GM19099 (cell line): ENCODE results near the gene BSPRY.

Experiments
- POLR2A ChIP-seq: IDR thresholded peaks from 3 replicates; pipeline ENCODE4 v1.6.1; 2011; ENCODE audit warnings: low read depth; ENCODE audit not compliant: insufficient read length; ENCODE audit errors: extremely low read depth

BSPRY gene

GRCh38 chr9:113349445-113350094 is at the start of gene BSPRY:
Gene BSPRY (plus strand): TSS chr9:113349541. CDS start chr9:113349580, 39 bp downstream.
- TF ChIP-seq POLR2A: no peak

- no peak for TF ChIP-seq POLR2A
Measured at GRCh38 chr9:113299800-113300292, 49.5 kb upstream of the BSPRY start.

- no peak for TF ChIP-seq POLR2A
Measured at GRCh38 chr9:113301548-113301947, 47.8 kb upstream of the BSPRY start.

- no peak for TF ChIP-seq POLR2A
Measured at GRCh38 chr9:113302792-113303418, 46.4 kb upstream of the BSPRY start, which contains the start of gene RNF183. Gene RNF183 (minus strand): TSS chr9:113303376. CDS start chr9:113298184, 5,192 bp downstream.

GRCh38 chr9:113306566-113306965 is 42.8 kb upstream of the BSPRY start:
- no peak for TF ChIP-seq POLR2A

GRCh38 chr9:113307396-113307975 is 41.9 kb upstream of the BSPRY start:
- no peak for TF ChIP-seq POLR2A

- no peak for TF ChIP-seq POLR2A
Measured at GRCh38 chr9:113309204-113309813, 40.0 kb upstream of the BSPRY start.

GRCh38 chr9:113310538-113310937 is 38.8 kb upstream of the BSPRY start:
- no peak for TF ChIP-seq POLR2A

GRCh38 chr9:113311961-113312360 is 37.4 kb upstream of the BSPRY start:
- no peak for TF ChIP-seq POLR2A

- TF ChIP-seq POLR2A: no peak
Measured at GRCh38 chr9:113313261-113313660, 36.1 kb upstream of the BSPRY start.

- no peak for TF ChIP-seq POLR2A
Measured at GRCh38 chr9:113315231-113315630, 34.1 kb upstream of the BSPRY start.

GRCh38 chr9:113316030-113316429 is 33.3 kb upstream of the BSPRY start:
- TF ChIP-seq POLR2A: no peak

- no peak for TF ChIP-seq POLR2A
Measured at GRCh38 chr9:113317777-113318176, 31.6 kb upstream of the BSPRY start.

- TF ChIP-seq POLR2A: no peak
Measured at GRCh38 chr9:113319054-113319453, 30.3 kb upstream of the BSPRY start.

- no peak for TF ChIP-seq POLR2A
Measured at GRCh38 chr9:113320051-113320450, 29.3 kb upstream of the BSPRY start.

GRCh38 chr9:113322671-113323070 is 26.7 kb upstream of the BSPRY start:
- TF ChIP-seq POLR2A: no peak

GRCh38 chr9:113326230-113326629 is 23.1 kb upstream of the BSPRY start:
- TF ChIP-seq POLR2A: no peak
